Ovary (tissue), 3 donors: ENCODE measurements around the gene ADCY1.

Source experiments
- CTCF ChIP-seq, 3 donors: fragments of 450-650 bp in 2 of 3; fragments of 200-600 bp in 1 of 3; IDR thresholded peaks; one replicate each; pipeline versions ENCODE4 v1.5.1 to v1.8.0; 2016 to 2022; ENCODE audit warnings: antibody characterized with exemption in 3 of 3, mild to moderate bottlenecking in 1 of 3
- POLR2A ChIP-seq: fragments of 450-650 bp; IDR thresholded peaks from one replicate; pipeline ENCODE4 v1.6.1; 2017; ENCODE audit warnings: antibody characterized with exemption, mild to moderate bottlenecking, moderate library complexity
- donor health status: DM: no; HTN: no; CAD: no.

GRCh38 chr7:45578022-45578421 is 3.9 kb downstream of the ADCY1 start:
- no peak for TF ChIP-seq CTCF (IDR thresholded peaks at IDR 0.05)
- TF ChIP-seq POLR2A = no peak
